NCI-H2029 treated with DMSO at 0.1 percent for 48 hours (cell line): ENCODE data around the gene RNU2-1.
"Not testable (repeated sequence)": the region's sequence is repeated elsewhere in the genome, so short reads cannot be mapped to it uniquely, and the experiment has no call there.

Experiments
- DNase-seq: peaks from one replicate; lab custom pipeline; 2025; lab: John Stamatoyannopoulos, UW

The RNU2-1 gene

DNA sequence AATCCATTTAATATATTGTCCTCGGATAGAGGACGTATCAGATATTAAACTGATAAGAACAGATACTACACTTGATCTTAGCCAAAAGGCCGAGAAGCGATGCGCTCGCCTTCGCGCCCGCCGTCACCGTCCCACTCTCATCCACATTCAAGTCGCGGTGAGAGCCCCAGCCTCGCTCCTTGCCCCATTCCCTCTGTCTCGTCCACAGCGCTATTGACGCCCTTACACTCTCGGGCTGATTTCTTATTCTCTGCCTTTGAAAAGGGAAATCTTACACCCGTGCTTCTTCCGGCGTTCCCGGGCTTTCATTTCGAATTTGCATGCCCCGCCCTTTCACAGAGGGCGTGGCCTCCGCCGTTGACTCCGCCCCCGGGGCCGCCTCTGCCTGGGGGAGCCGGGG, at the start of gene RNU2-1:
RNU2-1 (minus strand) TSS at position 101 of the 400 bp plus-strand sequence.
- DNase-seq: not testable (repeated sequence)

DNA sequence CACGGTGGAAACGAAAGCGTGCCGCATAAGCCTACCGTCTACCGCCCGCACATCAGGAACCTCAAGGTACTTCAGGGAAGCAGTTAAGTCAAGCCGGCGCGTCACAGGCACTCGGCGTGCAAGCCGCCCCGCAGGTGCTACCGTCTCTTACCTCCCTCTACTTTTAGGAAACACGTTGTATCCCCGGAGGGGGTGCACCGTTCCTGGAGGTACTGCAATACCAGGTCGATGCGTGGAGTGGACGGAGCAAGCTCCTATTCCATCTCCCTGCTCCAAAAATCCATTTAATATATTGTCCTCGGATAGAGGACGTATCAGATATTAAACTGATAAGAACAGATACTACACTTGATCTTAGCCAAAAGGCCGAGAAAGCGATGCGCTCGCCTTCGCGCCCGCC, 39.1 kb upstream of the RNU2-1 start:
- not testable (repeated sequence) for DNase-seq

DNA sequence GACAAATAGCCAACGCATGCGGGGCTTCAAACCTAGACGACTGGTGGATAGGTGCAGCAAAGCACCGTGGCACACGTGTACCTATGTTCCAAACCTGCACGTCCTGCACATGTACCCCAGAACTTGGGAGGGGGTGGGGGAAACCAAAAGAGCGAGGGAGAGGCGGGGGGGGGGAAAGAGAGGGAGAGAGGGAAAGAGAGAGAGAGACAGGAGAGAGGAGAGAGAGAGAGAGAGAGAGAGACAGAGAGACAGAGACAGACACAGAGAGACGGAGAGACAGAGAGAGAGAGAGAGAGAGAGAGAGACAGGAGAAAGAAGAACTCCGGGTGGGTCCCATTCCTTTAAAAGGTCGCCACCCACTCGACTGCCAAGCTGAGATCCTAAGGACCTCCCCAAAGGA, 38.7 kb upstream of the RNU2-1 start:
- not testable (repeated sequence) for DNase-seq

DNA sequence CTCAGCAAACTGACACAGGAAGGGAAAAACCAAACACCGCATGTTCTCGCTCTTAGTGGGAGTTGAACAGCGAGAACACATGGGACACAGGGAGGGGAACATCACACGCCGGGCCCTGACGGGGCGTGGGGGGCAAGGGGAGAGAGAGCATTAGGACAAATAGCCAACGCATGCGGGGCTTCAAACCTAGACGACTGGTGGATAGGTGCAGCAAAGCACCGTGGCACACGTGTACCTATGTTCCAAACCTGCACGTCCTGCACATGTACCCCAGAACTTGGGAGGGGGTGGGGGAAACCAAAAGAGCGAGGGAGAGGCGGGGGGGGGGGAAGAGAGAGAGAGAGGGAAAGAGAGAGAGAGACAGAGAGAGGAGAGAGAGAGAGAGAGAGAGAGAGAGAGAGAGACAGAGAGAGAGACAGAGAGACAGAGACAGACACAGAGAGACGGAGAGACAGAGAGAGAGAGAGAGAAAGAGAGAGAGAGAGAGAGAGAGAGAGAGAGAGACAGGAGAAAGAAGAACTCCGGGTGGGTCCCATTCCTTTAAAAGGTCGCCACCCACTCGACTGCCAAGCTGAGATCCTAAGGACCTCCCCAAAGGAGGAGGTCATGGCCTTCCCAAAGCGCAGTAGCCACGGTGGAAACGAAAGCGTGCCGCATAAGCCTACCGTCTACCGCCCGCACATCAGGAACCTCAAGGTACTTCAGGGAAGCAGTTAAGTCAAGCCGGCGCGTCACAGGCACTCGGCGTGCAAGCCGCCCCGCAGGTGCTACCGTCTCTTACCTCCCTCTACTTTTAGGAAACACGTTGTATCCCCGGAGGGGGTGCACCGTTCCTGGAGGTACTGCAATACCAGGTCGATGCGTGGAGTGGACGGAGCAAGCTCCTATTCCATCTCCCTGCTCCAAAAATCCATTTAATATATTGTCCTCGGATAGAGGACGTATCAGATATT, 37.1 kb upstream of the RNU2-1 start:
- not testable (repeated sequence) for DNase-seq

DNA sequence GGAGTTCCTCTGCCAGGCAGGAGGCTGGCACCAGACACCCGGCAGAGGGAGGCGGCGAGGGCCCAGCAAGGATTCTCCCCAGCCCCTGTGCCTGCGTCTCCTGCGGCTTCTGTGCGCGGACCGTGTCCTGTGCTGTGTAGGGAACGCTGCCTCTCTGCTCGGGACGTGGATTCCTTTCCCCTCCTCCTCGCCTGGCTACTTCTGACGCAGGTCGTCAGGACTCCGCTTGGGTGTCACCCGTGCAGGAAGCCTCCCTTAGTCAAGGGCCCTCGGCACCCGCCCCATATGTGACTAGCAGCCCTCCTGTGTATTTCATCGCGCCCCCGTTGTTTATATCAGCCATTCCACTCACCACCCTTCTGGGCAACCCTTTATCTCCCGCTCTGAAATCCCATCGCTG, 12.7 kb upstream of the RNU2-1 start:
- DNase-seq: not testable (repeated sequence)

DNA sequence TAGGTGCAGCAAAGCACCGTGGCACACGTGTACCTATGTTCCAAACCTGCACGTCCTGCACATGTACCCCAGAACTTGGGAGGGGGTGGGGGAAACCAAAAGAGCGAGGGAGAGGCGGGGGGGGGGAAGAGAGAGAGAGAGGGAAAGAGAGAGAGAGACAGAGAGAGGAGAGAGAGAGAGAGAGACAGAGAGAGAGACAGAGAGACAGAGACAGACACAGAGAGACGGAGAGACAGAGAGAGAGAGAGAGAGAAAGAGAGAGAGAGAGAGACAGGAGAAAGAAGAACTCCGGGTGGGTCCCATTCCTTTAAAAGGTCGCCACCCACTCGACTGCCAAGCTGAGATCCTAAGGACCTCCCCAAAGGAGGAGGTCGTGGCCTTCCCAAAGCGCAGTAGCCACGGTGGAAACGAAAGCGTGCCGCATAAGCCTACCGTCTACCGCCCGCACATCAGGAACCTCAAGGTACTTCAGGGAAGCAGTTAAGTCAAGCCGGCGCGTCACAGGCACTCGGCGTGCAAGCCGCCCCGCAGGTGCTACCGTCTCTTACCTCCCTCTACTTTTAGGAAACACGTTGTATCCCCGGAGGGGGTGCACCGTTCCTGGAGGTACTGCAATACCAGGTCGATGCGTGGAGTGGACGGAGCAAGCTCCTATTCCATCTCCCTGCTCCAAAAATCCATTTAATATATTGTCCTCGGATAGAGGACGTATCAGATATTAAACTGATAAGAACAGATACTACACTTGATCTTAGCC, 7.0 kb upstream of the RNU2-1 start:
- not testable (repeated sequence) for DNase-seq

DNA sequence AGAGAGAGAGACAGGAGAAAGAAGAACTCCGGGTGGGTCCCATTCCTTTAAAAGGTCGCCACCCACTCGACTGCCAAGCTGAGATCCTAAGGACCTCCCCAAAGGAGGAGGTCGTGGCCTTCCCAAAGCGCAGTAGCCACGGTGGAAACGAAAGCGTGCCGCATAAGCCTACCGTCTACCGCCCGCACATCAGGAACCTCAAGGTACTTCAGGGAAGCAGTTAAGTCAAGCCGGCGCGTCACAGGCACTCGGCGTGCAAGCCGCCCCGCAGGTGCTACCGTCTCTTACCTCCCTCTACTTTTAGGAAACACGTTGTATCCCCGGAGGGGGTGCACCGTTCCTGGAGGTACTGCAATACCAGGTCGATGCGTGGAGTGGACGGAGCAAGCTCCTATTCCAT, 5.8 kb upstream of the RNU2-1 start:
- not testable (repeated sequence) for DNase-seq

DNA sequence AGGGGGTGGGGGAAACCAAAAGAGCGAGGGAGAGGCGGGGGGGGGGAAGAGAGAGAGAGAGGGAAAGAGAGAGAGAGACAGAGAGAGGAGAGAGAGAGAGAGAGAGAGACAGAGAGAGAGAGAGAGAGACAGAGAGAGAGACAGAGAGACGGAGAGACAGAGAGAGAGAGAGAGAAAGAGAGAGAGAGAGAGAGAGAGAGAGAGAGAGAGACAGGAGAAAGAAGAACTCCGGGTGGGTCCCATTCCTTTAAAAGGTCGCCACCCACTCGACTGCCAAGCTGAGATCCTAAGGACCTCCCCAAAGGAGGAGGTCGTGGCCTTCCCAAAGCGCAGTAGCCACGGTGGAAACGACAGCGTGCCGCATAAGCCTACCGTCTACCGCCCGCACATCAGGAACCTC, 514 bp downstream of the RNU2-1 start:
- DNase-seq: not testable (repeated sequence)

DNA sequence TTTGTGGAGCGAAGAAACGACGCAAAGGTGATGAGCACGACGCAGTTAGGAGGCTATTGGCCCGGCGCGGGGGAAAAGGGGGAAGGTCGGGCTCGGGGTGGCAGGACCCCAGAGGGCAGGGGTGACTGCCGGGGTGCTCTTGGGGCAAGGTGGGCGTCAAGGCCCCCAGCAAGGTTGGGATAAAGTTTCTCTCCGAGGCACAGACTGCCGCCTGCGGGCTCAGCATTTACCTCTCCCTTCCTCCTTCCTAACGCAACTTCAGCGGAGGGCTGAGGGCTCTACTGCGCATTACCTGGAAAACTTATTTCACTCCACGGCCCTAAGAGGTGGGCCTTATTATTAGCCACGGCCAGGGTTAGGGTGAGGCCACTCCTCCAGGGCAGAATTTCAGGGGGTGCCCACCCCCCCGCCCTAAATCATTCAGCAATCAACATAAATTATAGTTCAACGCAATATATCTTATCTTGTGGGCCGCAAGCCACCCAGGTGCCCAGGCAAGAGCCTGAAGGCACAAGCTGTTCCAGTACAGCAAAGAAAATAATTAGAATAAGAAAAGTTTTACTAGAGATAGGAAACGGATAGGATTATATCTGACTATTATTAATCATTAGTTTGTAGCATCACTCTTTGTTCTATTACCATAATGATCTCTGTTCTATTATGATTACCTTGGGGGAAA, 1.6 kb downstream of the RNU2-1 start:
- DNase-seq: not testable (repeated sequence)

DNA sequence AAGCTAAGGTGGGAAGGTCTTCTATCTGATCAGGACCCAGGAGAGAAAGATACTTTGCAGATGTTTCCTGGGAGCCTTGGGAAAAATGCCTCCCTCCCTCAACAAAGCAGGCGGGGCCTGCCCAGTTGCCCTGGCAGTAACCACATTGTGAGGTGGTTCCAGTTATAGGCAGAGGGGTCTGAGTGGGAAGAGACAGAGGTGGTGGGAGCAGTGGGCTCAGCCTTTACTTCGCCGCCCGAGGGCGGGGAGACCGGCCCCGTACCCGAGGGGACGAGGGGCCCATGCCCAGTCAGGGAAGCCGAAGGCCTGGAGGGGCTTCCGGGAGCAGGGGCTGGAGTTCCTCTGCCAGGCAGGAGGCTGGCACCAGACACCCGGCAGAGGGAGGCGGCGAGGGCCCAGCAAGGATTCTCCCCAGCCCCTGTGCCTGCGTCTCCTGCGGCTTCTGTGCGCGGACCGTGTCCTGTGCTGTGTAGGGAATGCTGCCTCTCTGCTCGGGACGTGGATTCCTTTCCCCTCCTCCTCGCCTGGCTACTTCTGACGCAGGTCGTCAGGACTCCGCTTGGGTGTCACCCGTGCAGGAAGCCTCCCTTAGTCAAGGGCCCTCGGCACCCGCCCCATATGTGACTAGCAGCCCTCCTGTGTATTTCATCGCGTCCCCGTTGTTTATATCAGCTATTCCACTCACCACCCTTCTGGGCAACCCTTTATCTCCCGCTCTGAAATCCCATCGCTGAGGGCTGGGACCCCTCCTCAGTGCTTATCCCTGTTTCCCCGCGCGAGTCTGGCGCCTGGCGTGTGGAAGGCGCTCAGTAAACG, 2.4 kb downstream of the RNU2-1 start:
- not testable (repeated sequence) for DNase-seq

DNA sequence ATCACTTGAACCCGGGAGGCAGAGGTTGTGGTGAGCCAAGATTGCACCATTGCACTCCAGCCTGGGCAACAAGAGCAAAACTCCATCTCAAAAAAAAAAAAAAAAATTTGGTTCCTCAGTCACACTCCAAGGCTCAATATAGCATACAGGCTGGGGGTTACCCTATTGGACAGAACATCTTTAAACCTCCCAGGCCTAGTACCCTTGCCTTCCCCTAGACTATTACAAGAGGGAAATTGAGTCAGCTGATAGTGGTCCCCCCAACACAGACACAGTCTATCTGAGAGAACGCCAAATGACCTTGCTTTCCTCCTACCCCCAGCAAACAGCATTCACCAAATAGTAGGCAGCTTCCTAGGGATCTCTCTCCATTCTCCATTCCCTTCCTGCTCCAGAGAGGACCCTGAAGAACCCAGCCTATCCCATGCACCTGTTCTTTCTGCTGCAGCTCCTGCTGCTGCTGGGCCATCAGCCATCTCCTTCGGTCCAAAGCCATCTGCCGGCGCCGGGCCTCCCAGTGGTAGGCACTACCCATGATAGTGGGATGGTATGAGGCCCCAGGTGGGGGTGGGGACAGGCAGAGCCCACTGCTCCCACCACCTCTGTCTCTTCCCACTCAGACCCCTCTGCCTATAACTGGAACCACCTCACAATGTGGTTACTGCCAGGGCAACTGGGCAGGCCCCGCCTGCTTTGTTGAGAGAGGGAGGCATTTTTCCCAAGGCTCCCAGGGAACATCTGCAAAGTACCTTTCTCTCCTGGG, 5.6 kb downstream of the RNU2-1 start, which contains the start of gene CCDC200:
CCDC200 (minus strand) TSS at position 604 of the 763 bp plus-strand sequence; CDS start at position 535, 69 bp downstream.
- DNase-seq: not testable (repeated sequence)

DNA sequence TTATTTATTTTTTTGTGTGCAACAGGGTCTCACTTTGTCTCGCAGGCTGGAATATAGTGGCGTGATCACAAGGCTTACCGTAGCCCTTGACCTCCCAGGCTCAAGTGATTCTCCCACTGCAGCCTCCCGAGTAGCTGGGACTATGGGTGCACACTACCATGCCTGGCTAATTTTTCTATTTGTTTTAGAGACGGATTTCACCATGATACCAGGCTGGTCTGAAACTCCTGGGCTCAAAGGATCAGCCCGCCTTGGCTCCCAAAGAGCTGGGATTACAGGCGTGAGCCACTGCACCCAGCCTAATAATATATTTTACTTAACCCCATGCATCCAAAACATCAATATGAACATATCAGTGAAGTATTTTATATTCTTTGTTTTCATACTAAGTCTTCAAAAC, 7.4 kb downstream of the RNU2-1 start:
- DNase-seq: no peak

DNA sequence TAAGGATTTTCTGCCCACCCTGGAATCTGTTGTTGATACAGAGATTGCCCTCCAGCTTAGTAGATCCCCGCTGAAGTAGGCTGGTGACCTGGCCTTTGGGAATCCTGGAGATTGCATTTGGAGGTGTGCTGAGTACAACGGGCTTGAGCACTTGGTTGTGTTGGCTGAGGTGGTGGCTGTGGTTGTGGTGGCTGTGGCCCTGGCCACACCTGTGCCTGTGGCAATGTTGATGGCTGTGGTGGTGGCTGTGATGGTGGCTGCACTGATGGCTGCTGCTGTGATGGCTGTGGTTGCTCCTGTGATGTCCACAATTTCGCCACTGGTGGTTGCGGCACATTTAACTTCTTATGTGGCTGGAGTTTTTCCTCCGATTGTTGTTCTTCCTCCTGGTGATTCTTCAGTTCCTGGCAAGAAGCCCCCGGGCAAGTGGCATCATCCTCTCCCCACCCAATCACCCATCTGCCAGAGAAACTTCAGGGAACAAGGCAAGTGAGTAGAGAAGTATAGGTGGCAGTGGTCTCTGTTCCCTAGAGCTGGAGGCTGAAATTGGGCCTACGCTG, 9.6 kb downstream of the RNU2-1 start:
- DNase-seq: no peak

DNA sequence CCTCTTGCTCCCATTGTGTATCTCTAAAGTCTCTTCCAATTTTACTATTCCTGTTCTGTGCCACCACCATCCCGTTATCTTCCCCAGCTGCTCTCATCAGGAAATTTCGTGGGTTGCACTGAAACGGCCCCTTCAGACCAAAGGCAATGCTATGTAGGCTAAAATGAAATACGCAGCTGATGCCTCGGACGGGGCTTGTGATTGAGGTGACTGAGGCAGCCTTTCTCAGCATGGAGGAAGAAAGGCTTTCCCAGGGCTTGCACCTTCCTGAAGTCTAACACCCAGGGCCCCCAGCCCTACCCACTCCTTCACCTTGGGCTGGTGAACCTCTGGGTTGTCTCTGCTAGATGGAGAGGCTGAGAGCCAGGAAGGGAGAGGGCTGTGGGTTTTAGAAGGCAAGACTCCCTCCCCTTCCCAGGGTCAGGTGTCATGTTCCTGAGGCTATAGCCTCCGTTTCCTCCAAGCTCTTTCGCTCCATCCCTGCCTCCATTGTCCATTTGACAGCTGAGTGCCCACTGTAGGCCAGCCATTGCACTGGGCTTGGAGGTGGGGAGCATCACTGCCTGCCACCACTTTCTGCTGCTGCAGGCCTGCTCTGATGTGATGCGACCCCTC, 13.2 kb downstream of the RNU2-1 start:
- DNase-seq: no peak

DNA sequence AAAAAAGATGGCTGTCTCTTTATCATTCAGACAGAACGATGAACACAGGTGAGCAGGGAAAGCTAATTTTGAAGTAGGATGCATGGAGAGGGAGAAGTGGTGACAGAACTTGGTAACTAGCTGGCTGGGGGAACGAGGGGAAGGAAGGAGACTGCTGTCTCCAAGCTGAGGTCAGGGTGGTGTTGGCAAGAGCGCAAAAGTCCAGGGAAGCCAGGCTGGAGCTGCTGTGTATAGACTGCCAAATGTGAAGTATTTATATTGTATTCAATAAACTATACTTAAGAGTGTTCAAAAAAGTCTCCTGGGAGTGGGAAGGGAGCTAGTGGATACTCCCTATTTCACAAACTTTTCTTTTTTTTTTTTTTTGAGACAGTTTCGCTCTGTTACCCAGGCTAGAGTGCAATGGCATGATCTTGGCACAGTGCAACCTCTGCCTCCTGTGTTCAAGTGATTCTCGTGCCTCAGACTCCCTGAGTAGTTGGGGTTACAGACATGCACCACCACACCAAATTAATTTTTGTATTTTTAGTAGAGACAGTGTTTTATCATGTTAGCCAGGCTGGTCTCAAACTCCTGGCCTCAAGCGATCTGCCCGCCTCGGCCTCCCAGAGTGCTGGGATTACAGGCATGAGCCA, 13.9 kb downstream of the RNU2-1 start:
- no peak for DNase-seq

DNA sequence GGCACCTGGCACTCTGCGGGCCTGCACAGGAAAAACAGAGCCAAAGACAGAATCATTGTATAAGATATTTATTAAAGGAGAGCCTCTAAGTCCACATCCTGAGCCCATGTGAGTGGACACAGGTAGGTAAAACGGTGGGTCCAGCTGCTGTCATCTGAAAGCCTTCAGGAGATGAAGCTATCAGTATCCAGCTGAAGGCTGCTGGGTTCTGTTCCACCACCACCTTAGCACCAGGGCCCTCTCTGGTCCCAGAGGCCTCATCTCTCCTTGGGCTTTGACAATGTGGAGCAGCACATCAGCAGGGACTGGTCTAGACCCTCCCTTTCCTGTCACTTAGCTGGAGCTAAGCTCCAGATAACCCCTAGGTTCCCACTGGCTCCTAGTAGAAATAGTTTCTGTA, 14.8 kb downstream of the RNU2-1 start:
- DNase-seq: no peak

DNA sequence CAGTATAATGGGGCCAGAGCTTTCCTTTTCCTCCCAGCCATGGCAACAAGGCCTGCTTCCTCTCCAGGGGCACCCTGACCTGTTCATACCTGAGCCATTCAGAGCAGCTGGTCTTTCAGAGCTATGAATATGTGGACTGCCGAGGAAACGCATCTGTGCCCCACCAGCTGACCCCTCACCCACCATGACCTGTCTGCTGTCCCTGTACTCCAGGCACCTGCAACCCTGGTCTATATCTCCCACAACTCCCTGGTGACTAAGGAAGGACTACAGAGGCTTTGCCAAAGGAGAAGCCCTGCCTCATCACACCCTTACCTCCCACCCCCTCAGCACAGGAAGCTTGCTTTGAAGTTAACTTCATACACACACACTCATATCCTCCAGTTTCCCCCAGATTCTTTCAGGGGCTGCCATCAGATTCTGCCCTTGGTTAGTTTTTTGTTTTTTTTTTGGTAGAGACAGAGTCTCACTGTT, 16.1 kb downstream of the RNU2-1 start:
- DNase-seq: no peak

DNA sequence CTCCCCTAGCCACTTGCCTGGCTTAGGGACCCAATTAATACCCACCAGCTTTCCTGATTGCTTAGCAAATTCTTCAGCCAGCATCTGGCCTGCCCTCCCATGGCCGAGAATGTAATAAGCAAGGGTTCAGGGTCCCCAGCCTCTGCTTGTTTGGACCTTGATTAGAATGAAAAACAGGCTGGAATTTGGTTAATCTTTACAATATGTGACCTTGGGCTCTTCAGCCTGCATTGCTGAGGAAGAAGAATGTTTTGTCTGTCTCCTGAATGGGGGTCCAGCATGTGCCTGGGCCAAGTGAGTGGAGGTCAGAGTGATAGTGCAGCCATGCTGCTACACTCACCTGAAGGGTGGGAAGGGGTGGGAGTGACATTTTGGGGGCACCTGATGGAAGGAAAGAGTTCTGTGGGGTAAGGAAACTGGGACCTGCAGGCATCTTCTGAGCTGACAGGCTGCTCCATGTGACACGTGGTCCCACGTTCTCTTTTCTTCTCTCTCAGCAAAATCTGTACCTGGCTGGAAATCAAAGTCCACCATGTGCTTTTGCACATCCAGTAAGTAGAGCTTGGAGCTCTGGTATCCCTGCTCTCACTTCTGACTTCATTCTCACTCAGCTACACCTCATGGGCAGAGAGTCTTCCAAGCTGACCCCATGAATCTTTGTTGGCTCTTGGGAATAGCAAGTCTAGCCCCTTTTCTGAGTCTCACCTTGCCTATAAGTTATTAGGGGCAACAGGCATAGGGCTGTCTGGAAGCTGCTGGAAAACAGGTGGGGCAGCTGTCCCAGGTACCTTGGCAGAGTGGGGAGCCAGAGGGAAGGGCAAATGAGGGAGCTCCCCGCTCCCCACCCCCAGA, 16.8 kb downstream of the RNU2-1 start:
- DNase-seq: no peak
